Mesenchymal stem cell (in vitro differentiated cells and primary cell): ENCODE data around the gene NACC2.
A peak's percentile ranks its signal among the peaks of the same experiment; 100 is the strongest.

Experiments used
- DNase-seq: peaks from one replicate; pipeline ENCODE4 v3.0.0-alpha.2; 2013
- H2AFZ ChIP-seq: one replicate; pipeline ENCODE4 v1.6.1; 2013; ENCODE audit warnings: low read depth, mild to moderate bottlenecking, control low read depth, inconsistent platforms, low read length, moderate library complexity
- H2AK5ac ChIP-seq: 2 replicates; pipeline ENCODE4 v1.6.1; 2013; ENCODE audit warnings: low read length, moderate library complexity, mild to moderate bottlenecking, inconsistent platforms; ENCODE audit not compliant: severe bottlenecking
- H2BK120ac ChIP-seq: one replicate; pipeline ENCODE4 v1.6.1; 2013; ENCODE audit warnings: low read depth, mild to moderate bottlenecking, inconsistent platforms, low read length, moderate library complexity
- H2BK12ac ChIP-seq, 2 experiments: one replicate each; pipeline ENCODE4 v1.6.1; 2013; ENCODE audit warnings: inconsistent platforms in 2 of 2, low read length in 2 of 2, mild to moderate bottlenecking in 2 of 2, moderate library complexity in 2 of 2, control low read depth in 1 of 2
- H2BK15ac ChIP-seq: one replicate; pipeline ENCODE4 v1.6.1; 2013; ENCODE audit warnings: mild to moderate bottlenecking, low read depth, inconsistent platforms; ENCODE audit not compliant: poor library complexity, severe bottlenecking
- H2BK5ac ChIP-seq: 2 replicates; pipeline ENCODE4 v1.6.1; 2013; ENCODE audit warnings: low read depth, mild to moderate bottlenecking, low read length, control low read depth, inconsistent platforms; ENCODE audit not compliant: poor library complexity, severe bottlenecking
- H3K14ac ChIP-seq, 2 experiments: one replicate each; pipeline ENCODE4 v1.6.1; 2013; ENCODE audit warnings: inconsistent platforms in 2 of 2, low read length in 2 of 2, control low read depth in 1 of 2, mild to moderate bottlenecking in 1 of 2, moderate library complexity in 1 of 2
- H3K18ac ChIP-seq, 2 experiments: one replicate each; pipeline ENCODE4 v1.6.1; 2013; ENCODE audit warnings: inconsistent platforms in 2 of 2, low read length in 2 of 2, control low read depth in 1 of 2, low read depth in 1 of 2, mild to moderate bottlenecking in 1 of 2
- H3K23ac ChIP-seq, 2 experiments: one replicate each; pipeline ENCODE4 v1.6.1; 2013; ENCODE audit warnings: inconsistent platforms in 2 of 2, low read length in 2 of 2, mild to moderate bottlenecking in 2 of 2, moderate library complexity in 2 of 2, control low read depth in 1 of 2
- H3K27ac ChIP-seq: 2 replicates; pipeline ENCODE4 v1.5.1; 2013; ENCODE audit warnings: mild to moderate bottlenecking, moderate library complexity, low read length, control low read depth, inconsistent platforms; ENCODE audit not compliant: poor library complexity, severe bottlenecking
- H3K27me3 ChIP-seq, 2 experiments: 2 replicates each; pipeline versions ENCODE4 v1.6.1 to v1.7.0; 2013; ENCODE audit warnings: low read length in 2 of 2, mild to moderate bottlenecking in 2 of 2, moderate library complexity in 2 of 2, control low read depth in 1 of 2, inconsistent platforms in 1 of 2; ENCODE audit not compliant: control insufficient read depth in 1 of 2, insufficient read depth in 1 of 2
- H3K36me3 ChIP-seq, 2 experiments: 2 replicates each; pipeline versions ENCODE4 v1.6.1 to v1.7.0; 2013; ENCODE audit warnings: low read length in 2 of 2, control low read depth in 1 of 2, inconsistent platforms in 1 of 2, low read depth in 1 of 2, mild to moderate bottlenecking in 1 of 2; ENCODE audit not compliant: insufficient read depth in 2 of 2, control insufficient read depth in 1 of 2
- H3K4ac ChIP-seq, 2 experiments: one replicate each; pipeline ENCODE4 v1.6.1; 2013; ENCODE audit warnings: inconsistent platforms in 2 of 2, low read length in 2 of 2, mild to moderate bottlenecking in 2 of 2, moderate library complexity in 2 of 2, control low read depth in 1 of 2, low read depth in 1 of 2
- H3K4me1 ChIP-seq: 2 replicates; pipeline ENCODE4 v1.6.1; 2013; ENCODE audit warnings: low read depth, low read length, control low read depth; ENCODE audit not compliant: control insufficient read depth, insufficient read depth
- H3K4me2 ChIP-seq: 2 replicates; pipeline ENCODE4 v1.6.1; 2013; ENCODE audit warnings: low read length, mild to moderate bottlenecking, inconsistent platforms; ENCODE audit not compliant: poor library complexity, severe bottlenecking
- H3K4me3 ChIP-seq, 2 experiments: 2 replicates each; pipeline versions ENCODE4 v1.5.1 to v1.7.0; 2013; ENCODE audit warnings: low read length in 2 of 2, mild to moderate bottlenecking in 2 of 2, control low read depth in 1 of 2, low read depth in 1 of 2; ENCODE audit not compliant: insufficient read depth in 1 of 2
- H3K79me1 ChIP-seq: replicated peaks from 2 replicates; pipeline ENCODE4 v1.6.1; 2013; ENCODE audit warnings: mild to moderate bottlenecking, control low read depth, low read length, inconsistent platforms; ENCODE audit not compliant: poor library complexity, severe bottlenecking
- H3K9ac ChIP-seq: 2 replicates; pipeline ENCODE4 v1.7.0; 2013; ENCODE audit warnings: mild to moderate bottlenecking, low read length, moderate library complexity
- H3K9me3 ChIP-seq: 2 replicates; pipeline ENCODE4 v1.7.0; 2013; ENCODE audit warnings: mild to moderate bottlenecking, low read length; ENCODE audit not compliant: control insufficient read depth
- H4K8ac ChIP-seq: one replicate; pipeline ENCODE4 v1.6.1; 2013; ENCODE audit warnings: inconsistent platforms, mild to moderate bottlenecking, low read length, moderate library complexity
- H4K91ac ChIP-seq: one replicate; pipeline ENCODE4 v1.6.1; 2013; ENCODE audit warnings: mild to moderate bottlenecking, low read length, inconsistent platforms
- WGBS: methylation state at CpG from one replicate; pipeline ENCODE4 v1.1.7; 2013; ENCODE audit warnings: mixed read lengths; 5-methylcytosine and 5-hydroxymethylcytosine counted together

Gene NACC2

GRCh38 chr9:136017289-136018190, 77.5 kb downstream of the NACC2 start:
- H3K36me3 ChIP-seq: peaks cover 0 to 91% of the 10 kb centered on the region in 2 experiments
- DNase-seq: no peak
- H3K79me1 ChIP-seq: peaks cover 75% of the 10 kb centered on the region
- no peak overlapping the region for H3K27ac ChIP-seq
- no peak overlapping the region for H2AK5ac ChIP-seq
- H2BK120ac ChIP-seq: no peak overlapping the region
- H3K4me3 ChIP-seq: no peak overlapping the region
- WGBS: 97% methylated on average over 19 of the region's 27 CpGs
- H3K27me3 ChIP-seq: no peaks in the 10 kb centered on the region
- no peak overlapping the region for H2BK5ac ChIP-seq
- H2BK15ac ChIP-seq: no peak overlapping the region
- no peak overlapping the region for H4K91ac ChIP-seq
- no peaks in the 10 kb centered on the region for H3K9me3 ChIP-seq
- peak overlapping the region in 1 of 2 experiments; percentile 23 for H3K23ac ChIP-seq
- H3K4me1 ChIP-seq: peaks cover 33% of the 10 kb centered on the region
- H3K18ac ChIP-seq: no peak overlapping the region
- no peak overlapping the region for H3K4ac ChIP-seq
- H3K14ac ChIP-seq: no peak overlapping the region
- H3K4me2 ChIP-seq: no peak overlapping the region
- H2BK12ac ChIP-seq: no peak overlapping the region
- H3K9ac ChIP-seq: no peak overlapping the region
- H2AFZ ChIP-seq: no peak overlapping the region
- no peak overlapping the region for H4K8ac ChIP-seq

GRCh38 chr9:136016572-136017288, 78.4 kb downstream of the NACC2 start:
- WGBS: 92% methylated on average over 23 of the region's 23 CpGs
- no peak for DNase-seq
- Histone ChIP-seq H3K14ac (no peak overlapping the region), H3K18ac (peak overlapping the region in 1 of 2 experiments; percentile 0), H3K4me2 (no peak overlapping the region), H2AK5ac (no peak overlapping the region), H2AFZ (no peak overlapping the region), H4K91ac (no peak overlapping the region), H3K79me1 (peaks cover 69% of the 10 kb centered on the region), H3K9ac (no peak overlapping the region), H4K8ac (no peak overlapping the region), H2BK5ac (no peak overlapping the region), H3K4me1 (peaks cover 41% of the 10 kb centered on the region), H3K9me3 (no peaks in the 10 kb centered on the region), H3K4me3 (no peak overlapping the region), H3K27me3 (no peaks in the 10 kb centered on the region), H3K4ac (no peak overlapping the region), H2BK120ac (no peak overlapping the region), H3K27ac (no peak overlapping the region), H3K23ac (no peak overlapping the region), H3K36me3 (peaks cover 0 to 91% of the 10 kb centered on the region in 2 experiments), H2BK12ac (no peak overlapping the region), H2BK15ac (no peak overlapping the region)

- Histone ChIP-seq H3K4ac (no peak overlapping the region), H3K4me1 (peaks cover 47% of the 10 kb centered on the region), H3K27ac (no peak overlapping the region), H2AFZ (no peak overlapping the region), H2BK120ac (no peak overlapping the region), H3K14ac (no peak overlapping the region), H2AK5ac (no peak overlapping the region), H3K23ac (no peak overlapping the region), H4K91ac (no peak overlapping the region), H4K8ac (no peak overlapping the region), H3K36me3 (peaks cover 3 to 91% of the 10 kb centered on the region in 2 experiments), H3K79me1 (peaks cover 71% of the 10 kb centered on the region), H2BK5ac (no peak overlapping the region), H3K4me2 (no peak overlapping the region), H3K27me3 (no peaks in the 10 kb centered on the region), H3K18ac (no peak overlapping the region), H2BK15ac (no peak overlapping the region), H3K9me3 (no peaks in the 10 kb centered on the region), H2BK12ac (no peak overlapping the region), H3K9ac (no peak overlapping the region), H3K4me3 (no peak overlapping the region)
- no peak for DNase-seq
- WGBS: 92% methylated on average over 27 of the region's 28 CpGs
Observed at GRCh38 chr9:136015656-136016571, 79.2 kb downstream of the NACC2 start.
